Vagina (tissue), 2 donors: ENCODE results near the gene PLA2G4B. TPM values are rescaled to one million over a fixed set of nuclear protein-coding genes. Genes with fewer than 3 reads are reported as not detected.

Experiments used
- DNase-seq, 2 donors: peaks; one replicate each; pipeline ENCODE4 v3.0.0-alpha.2; 2017; ENCODE audit errors: extremely low spot score in 2 of 2
- H3K27ac ChIP-seq: fragments of 200-600 bp; sonication (generic); one replicate; pipeline ENCODE4 v1.5.1; 2019
- H3K27me3 ChIP-seq: fragments of 200-600 bp; sonication (generic); one replicate; pipeline ENCODE4 v1.5.1; 2019
- H3K36me3 ChIP-seq, 2 donors: fragments of 200-600 bp; sonication (generic); one replicate each; pipeline ENCODE4 v1.5.1; 2017 to 2019
- H3K4me1 ChIP-seq: fragments of 200-600 bp; sonication (generic); one replicate; pipeline ENCODE4 v1.5.1; 2019
- H3K4me3 ChIP-seq, 2 donors: fragments of 200-600 bp; sonication (generic); 1 replicate in 1 of 2; 2 replicates in 1 of 2; pipeline ENCODE4 v1.5.1; 2016 to 2019
- H3K9me3 ChIP-seq: fragments of 200-600 bp; sonication (generic); one replicate; pipeline ENCODE4 v1.5.1; 2019
- POLR2A ChIP-seq, 2 donors: fragments of 450-650 bp; IDR thresholded peaks; one replicate each; pipeline ENCODE4 v1.6.1; 2017; ENCODE audit warnings: antibody characterized with exemption in 2 of 2, mild to moderate bottlenecking in 2 of 2, moderate library complexity in 2 of 2
- POLR2AphosphoS5 ChIP-seq, 2 donors: sonication (generic); formaldehyde crosslinking; IDR thresholded peaks; one replicate each; pipeline ENCODE4 v1.9.0; 2017; ENCODE audit warnings: antibody characterized with exemption in 2 of 2, mild to moderate bottlenecking in 2 of 2, low read depth in 1 of 2; ENCODE audit not compliant: insufficient read depth in 1 of 2
- intact Hi-C: fragments of 100-400 bp; cut with DNase I; formaldehyde crosslinking; loops from one replicate; pipeline ENCODE4 v1.15.1; 2023
- total RNA-seq: library from RNA; depleted of rRNA; stranded (reverse); fragments of >200 nt; gene quantifications from one replicate; pipeline ENCODE4 v1.2.3, GENCODE V29; 2016
- TF ChIP-seq, protein P1 (sequence below), 3 experiments: fragments of 450-650 bp in 2 of 3; fragments of 200-600 bp in 1 of 3; sonication (generic) in 1 of 3; IDR thresholded peaks; one replicate each; pipeline ENCODE4 v1.5.1; 2017 to 2019; ENCODE audit warnings: antibody characterized with exemption in 3 of 3, mild to moderate bottlenecking in 2 of 3, moderate library complexity in 2 of 3

Gene PLA2G4B
- total RNA-seq, 1 donor from 2014 or later, result 34.1 TPM

DNA sequence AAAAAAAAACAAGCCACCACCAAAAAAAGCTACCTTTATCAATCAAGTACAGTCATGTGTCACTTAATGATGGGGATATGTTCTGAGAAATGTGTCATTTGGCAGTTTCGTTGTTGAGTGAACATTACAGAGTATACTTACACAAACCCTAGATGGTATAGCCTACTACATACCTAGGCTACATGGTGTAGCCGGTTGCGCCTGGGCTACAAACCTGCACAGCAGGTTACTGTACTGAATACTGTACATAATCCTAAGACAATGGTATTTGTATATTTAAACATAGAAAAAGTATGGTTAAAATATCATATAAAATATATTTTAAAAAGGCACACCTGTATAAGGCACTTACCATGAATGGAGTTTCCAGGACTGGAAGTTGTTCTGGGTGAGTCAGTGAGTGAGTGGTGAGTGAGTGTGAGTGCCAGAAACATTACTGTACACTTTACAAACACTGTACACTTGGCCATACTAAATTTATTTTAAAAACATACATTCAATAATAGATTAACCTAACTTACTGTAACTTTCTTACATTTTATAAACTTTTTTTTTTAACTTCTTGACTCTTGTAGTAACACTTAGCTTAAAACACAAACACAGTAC, 36.7 kb upstream of the PLA2G4B start:
- Histone ChIP-seq H3K36me3 (peaks cover 0 to 13% of the 10 kb centered on the region in 2 donors), H3K4me3 (no peak overlapping the region), H3K9me3 (no peaks in the 10 kb centered on the region), H3K27ac (peak overlapping the region; percentile 29), H3K27me3 (no peaks in the 10 kb centered on the region), H3K4me1 (peaks cover 68% of the 10 kb centered on the region)
- TF ChIP-seq, protein P1, sequence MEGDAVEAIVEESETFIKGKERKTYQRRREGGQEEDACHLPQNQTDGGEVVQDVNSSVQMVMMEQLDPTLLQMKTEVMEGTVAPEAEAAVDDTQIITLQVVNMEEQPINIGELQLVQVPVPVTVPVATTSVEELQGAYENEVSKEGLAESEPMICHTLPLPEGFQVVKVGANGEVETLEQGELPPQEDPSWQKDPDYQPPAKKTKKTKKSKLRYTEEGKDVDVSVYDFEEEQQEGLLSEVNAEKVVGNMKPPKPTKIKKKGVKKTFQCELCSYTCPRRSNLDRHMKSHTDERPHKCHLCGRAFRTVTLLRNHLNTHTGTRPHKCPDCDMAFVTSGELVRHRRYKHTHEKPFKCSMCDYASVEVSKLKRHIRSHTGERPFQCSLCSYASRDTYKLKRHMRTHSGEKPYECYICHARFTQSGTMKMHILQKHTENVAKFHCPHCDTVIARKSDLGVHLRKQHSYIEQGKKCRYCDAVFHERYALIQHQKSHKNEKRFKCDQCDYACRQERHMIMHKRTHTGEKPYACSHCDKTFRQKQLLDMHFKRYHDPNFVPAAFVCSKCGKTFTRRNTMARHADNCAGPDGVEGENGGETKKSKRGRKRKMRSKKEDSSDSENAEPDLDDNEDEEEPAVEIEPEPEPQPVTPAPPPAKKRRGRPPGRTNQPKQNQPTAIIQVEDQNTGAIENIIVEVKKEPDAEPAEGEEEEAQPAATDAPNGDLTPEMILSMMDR (IDR thresholded peaks at IDR 0.05), result no peak
- TF ChIP-seq POLR2AphosphoS5 (IDR thresholded peaks at IDR 0.05; ENCODE audit: insufficient read depth in 1 of 2, low read depth in 1 of 2), result peak in 1 of 2 donors; percentile 45
- intact Hi-C loops, result no loop called here
- no peak for DNase-seq

DNA sequence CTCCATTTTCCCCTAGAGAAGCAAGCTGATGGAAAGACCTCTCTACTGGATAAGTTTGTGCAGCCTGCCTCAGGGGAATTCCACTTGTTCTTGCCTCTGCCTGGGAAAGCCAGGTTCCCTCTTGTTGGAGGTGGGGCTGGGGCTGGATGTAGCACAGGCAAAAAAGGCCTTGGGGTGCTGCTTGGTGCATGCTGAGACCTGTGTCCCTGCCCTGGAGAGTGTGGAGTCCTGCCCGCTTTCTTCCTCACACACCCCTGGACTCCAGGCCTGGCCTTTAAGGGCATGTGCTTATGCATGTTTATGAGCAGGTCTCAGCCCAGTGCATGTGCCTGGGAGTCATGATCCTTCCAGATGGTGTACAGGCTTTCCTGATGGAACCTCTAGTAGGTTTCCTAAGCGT, 34.3 kb upstream of the PLA2G4B start:
- H3K9me3 ChIP-seq, result no peaks in the 10 kb centered on the region
- intact Hi-C loops, result no loop called here
- peaks cover 0 to 13% of the 10 kb centered on the region in 2 donors for H3K36me3 ChIP-seq
- peak in 1 of 2 donors; percentile 89 for DNase-seq
- H3K27me3 ChIP-seq, result no peaks in the 10 kb centered on the region
- TF ChIP-seq POLR2AphosphoS5 (IDR thresholded peaks at IDR 0.05; ENCODE audit: insufficient read depth in 1 of 2, low read depth in 1 of 2) (no peak), POLR2A (IDR thresholded peaks at IDR 0.05) (no peak)
- TF ChIP-seq, protein P1 (IDR thresholded peaks at IDR 0.05), result no peak
- H3K27ac ChIP-seq, result peak overlapping the region; percentile 72
- no peak overlapping the region for H3K4me3 ChIP-seq
- peaks cover 48% of the 10 kb centered on the region for H3K4me1 ChIP-seq

DNA sequence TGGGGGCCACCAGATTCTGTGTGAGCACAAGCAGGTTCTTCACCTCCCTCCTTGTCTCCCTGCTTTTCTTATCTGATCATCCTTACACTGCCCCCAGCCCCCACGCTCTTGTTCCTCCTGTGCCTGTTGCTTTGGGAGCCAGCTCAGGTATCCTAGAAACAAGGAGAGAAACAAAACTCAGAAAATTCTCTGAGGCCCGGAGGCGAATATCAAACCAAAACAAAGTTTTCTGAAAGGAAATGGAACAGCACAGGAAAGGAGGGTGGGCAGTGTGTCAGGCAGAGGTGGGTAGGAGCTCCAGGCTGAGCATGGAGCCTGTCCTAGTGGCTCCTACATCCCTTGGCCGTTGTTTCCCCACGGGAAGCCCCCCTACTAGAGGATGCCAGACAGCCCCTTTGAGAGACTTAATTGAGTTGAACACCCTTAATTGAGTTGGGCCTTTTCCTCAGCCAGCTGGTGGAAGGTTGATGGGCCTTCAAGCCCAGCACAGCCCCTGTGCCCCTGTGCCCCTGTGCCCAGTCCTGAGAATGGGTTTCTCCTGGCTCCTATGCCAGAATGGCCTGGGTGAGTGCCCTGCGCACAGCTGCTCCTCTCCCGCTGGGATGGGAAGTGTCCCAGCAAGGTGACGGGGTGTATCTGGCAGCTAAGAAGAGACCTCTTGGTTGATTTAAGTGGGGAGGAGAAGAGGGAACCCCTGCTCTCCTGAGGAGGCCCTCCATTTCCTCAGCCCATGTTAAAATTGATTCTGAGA, 33.6 kb upstream of the PLA2G4B start:
- Histone ChIP-seq H3K4me3 (no peak overlapping the region), H3K36me3 (peaks cover 0 to 9% of the 10 kb centered on the region in 2 donors), H3K4me1 (peaks cover 47% of the 10 kb centered on the region), H3K27ac (peak overlapping the region; percentile 72), H3K9me3 (no peaks in the 10 kb centered on the region), H3K27me3 (no peaks in the 10 kb centered on the region)
- intact Hi-C loops, result no loop called here
- DNase-seq, result peak in 1 of 2 donors; percentile 67
- TF ChIP-seq POLR2A (IDR thresholded peaks at IDR 0.05) (no peak), POLR2AphosphoS5 (IDR thresholded peaks at IDR 0.05; ENCODE audit: insufficient read depth in 1 of 2, low read depth in 1 of 2) (no peak)

DNA sequence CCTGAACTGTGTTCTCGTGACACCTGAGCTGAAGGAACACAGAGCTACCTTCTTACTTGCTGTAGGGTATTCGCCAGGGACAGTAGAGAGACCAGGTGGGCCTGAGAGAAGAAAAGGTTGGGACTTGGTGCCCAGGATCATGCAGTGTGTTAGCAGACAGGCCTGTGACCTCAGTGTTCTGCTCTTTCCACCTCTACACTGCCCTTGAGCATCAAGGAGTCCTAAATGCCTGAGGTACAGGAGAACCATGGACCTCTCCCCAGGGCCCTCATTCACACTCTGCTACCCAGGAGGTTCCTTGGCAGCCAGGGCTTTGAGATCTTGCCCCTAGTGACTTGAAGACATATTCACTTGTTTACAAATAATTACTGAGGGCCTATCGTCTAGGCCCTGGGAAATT, 32.9 kb upstream of the PLA2G4B start:
- intact Hi-C loops, result no loop called here
- Histone ChIP-seq H3K4me1 (peaks cover 47% of the 10 kb centered on the region), H3K27ac (peak overlapping the region; percentile 72), H3K9me3 (no peaks in the 10 kb centered on the region), H3K27me3 (no peaks in the 10 kb centered on the region), H3K36me3 (peaks cover 0 to 2% of the 10 kb centered on the region in 2 donors), H3K4me3 (no peak overlapping the region)
- no peak for TF ChIP-seq POLR2AphosphoS5 (IDR thresholded peaks at IDR 0.05; ENCODE audit: insufficient read depth in 1 of 2, low read depth in 1 of 2)
- TF ChIP-seq, protein P1 (IDR thresholded peaks at IDR 0.05), result no peak
- no peak for TF ChIP-seq POLR2A (IDR thresholded peaks at IDR 0.05)
- DNase-seq, result peak in 1 of 2 donors; percentile 76

DNA sequence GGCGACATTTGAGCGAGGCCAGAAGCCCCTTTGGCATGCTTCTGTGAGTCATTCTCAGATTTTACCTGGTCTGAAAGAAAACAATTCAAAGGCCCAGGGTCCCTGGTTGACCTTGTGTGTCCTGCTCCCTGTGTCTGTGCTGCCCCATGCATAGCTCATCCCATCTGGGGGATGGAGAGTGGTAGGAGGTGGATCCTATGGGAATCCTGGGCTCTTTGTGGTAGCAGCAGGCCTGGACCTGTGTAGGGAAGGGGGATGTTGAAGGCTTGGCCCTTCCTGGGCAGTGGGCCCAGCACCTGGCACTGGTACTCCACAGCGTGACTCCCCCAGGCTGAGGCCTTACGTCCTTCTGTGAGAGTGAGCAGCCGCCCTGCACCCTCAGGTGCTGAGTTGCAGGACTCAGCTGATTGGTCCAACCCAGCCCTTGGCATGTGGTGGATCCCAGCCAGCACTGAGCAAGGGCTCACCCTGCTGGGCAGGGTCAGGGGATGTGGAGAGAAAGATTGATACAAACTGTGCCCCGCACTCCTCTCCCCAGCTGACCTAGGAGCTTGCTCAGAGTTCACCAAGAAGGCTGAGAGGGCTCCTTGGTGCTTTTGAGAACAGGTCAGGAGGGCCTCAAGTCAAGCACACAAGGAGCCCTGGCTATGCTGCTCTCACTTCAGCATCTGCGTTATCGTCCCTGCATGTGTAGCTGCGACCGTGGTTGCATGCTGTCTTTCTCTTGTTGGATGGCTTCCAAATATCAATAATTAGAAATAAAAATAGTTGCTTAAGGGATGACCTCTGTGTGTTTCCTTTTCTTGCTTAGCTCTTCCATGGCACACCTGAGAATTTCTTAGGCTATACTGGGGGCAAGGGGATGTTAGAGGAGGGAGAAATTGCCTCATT, 32.1 kb upstream of the PLA2G4B start:
- intact Hi-C loops, result no loop called here
- peak in 1 of 2 donors; percentile 88 for DNase-seq
- no peaks in the 10 kb centered on the region for H3K36me3 ChIP-seq
- peak overlapping the region; percentile 28 for H3K27ac ChIP-seq
- H3K27me3 ChIP-seq, result no peaks in the 10 kb centered on the region
- H3K4me3 ChIP-seq, result no peak overlapping the region
- TF ChIP-seq, protein P1 (IDR thresholded peaks at IDR 0.05), result no peak
- TF ChIP-seq POLR2AphosphoS5 (IDR thresholded peaks at IDR 0.05; ENCODE audit: insufficient read depth in 1 of 2, low read depth in 1 of 2), result peak in 1 of 2 donors; percentile 16
- no peak for TF ChIP-seq POLR2A (IDR thresholded peaks at IDR 0.05)
- peaks cover 48% of the 10 kb centered on the region for H3K4me1 ChIP-seq
- H3K9me3 ChIP-seq, result no peaks in the 10 kb centered on the region
